ENCODE measurements around the gene CFAP298. TPM values are rescaled to one million over a fixed set of nuclear protein-coding genes. Genes with fewer than 3 reads are reported as not detected.
A peak's percentile ranks its signal among the peaks of the same experiment; 100 is the strongest.

The CFAP298 gene
- total and polyA plus RNA-seq, 2 of the 13 experiments (the other 11 are each of a cell fraction or from before 2014, with no cell fraction given) = 21.2 to 62.2 TPM

- TF ChIP-seq ZNF430 (CRISPR knock-in tag; IDR thresholded peaks at IDR 0.05) (peak; percentile 90), ZMYM4 (CRISPR knock-in tag; IDR thresholded peaks at IDR 0.05) (peak; percentile 90), NFKBIZ (CRISPR knock-in tag; IDR thresholded peaks at IDR 0.05) (peak; percentile 80; the same call in 1 of the 2 replicates), SKI (IDR thresholded peaks at IDR 0.05; ENCODE audit: partially characterized antibody) (peak; percentile 88), SP1 (IDR thresholded peaks at IDR 0.05) (no peak), SP1 (CRISPR knock-in tag; IDR thresholded peaks at IDR 0.05) (no peak), TBX2 (CRISPR knock-in tag; IDR thresholded peaks at IDR 0.05; ENCODE audit: borderline replicate concordance) (peak; percentile 98), NFYB (CRISPR knock-in tag; IDR thresholded peaks at IDR 0.05) (no peak), CCAR2 (optimal IDR thresholded peaks at IDR 0.05; ENCODE audit: low read depth, low read length) (peak; percentile 22), NCOR1 (IDR thresholded peaks at IDR 0.05; ENCODE audit: borderline replicate concordance, low read length) (peak; percentile 87; the same call in 1 of the 2 replicates), ZNF292 (CRISPR knock-in tag; IDR thresholded peaks at IDR 0.05; ENCODE audit: borderline replicate concordance, low read depth) (peak; percentile 62; the same call in 1 of the 2 replicates), HES4 (CRISPR knock-in tag; IDR thresholded peaks at IDR 0.05; ENCODE audit: borderline replicate concordance) (no peak), ZNF598 (CRISPR knock-in tag; IDR thresholded peaks at IDR 0.05; ENCODE audit: borderline replicate concordance) (0 out of 2 replicates have a peak, but pooled peaks have one; percentile 57), ZNF124 (CRISPR knock-in tag; IDR thresholded peaks at IDR 0.05) (peak; percentile 87; the same call in 1 of the 2 replicates), ZNF362 (CRISPR knock-in tag; IDR thresholded peaks at IDR 0.05; ENCODE audit: borderline replicate concordance) (no peak), FOXM1 (CRISPR knock-in tag; IDR thresholded peaks at IDR 0.05) (no peak), GZF1 (CRISPR knock-in tag; IDR thresholded peaks at IDR 0.05) (no peak), PHF8 (CRISPR knock-in tag; IDR thresholded peaks at IDR 0.05) (peak; percentile 51), CENPX (CRISPR knock-in tag; IDR thresholded peaks at IDR 0.05) (no peak), PITX1 (CRISPR knock-in tag; IDR thresholded peaks at IDR 0.05) (peak; percentile 100), ATF1 (CRISPR knock-in tag; IDR thresholded peaks at IDR 0.05) (peak; percentile 68), PPARG (CRISPR knock-in tag; conservative IDR thresholded peaks at IDR 0.05) (peak; percentile 91), ZNF639 (CRISPR knock-in tag; conservative IDR thresholded peaks at IDR 0.05) (no peak)
- TF ChIP-seq, protein P1, sequence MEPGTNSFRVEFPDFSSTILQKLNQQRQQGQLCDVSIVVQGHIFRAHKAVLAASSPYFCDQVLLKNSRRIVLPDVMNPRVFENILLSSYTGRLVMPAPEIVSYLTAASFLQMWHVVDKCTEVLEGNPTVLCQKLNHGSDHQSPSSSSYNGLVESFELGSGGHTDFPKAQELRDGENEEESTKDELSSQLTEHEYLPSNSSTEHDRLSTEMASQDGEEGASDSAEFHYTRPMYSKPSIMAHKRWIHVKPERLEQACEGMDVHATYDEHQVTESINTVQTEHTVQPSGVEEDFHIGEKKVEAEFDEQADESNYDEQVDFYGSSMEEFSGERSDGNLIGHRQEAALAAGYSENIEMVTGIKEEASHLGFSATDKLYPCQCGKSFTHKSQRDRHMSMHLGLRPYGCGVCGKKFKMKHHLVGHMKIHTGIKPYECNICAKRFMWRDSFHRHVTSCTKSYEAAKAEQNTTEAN (CRISPR knock-in tag; conservative IDR thresholded peaks at IDR 0.05) = peak; percentile 92
- TF ChIP-seq, protein P2, sequence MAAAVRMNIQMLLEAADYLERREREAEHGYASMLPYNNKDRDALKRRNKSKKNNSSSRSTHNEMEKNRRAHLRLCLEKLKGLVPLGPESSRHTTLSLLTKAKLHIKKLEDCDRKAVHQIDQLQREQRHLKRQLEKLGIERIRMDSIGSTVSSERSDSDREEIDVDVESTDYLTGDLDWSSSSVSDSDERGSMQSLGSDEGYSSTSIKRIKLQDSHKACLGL (CRISPR knock-in tag; IDR thresholded peaks at IDR 0.05) = no peak
Measured at GRCh38 chr21:32592929-32593502, 19.2 kb downstream of the CFAP298 start (continued).

All from HepG2 (cell line).